Activated gamma-delta T cell treated with anti-CD3 and anti-CD28 coated beads, Interleukin-2, amount 50 U/mL, for 16 hours (primary cell): ENCODE data around the gene OGG1.

Experiments used
- DNase-seq: peaks from one replicate; pipeline ENCODE4 v3.0.0-alpha.2; 2020; ENCODE audit warnings: low read depth

OGG1 gene

DNA sequence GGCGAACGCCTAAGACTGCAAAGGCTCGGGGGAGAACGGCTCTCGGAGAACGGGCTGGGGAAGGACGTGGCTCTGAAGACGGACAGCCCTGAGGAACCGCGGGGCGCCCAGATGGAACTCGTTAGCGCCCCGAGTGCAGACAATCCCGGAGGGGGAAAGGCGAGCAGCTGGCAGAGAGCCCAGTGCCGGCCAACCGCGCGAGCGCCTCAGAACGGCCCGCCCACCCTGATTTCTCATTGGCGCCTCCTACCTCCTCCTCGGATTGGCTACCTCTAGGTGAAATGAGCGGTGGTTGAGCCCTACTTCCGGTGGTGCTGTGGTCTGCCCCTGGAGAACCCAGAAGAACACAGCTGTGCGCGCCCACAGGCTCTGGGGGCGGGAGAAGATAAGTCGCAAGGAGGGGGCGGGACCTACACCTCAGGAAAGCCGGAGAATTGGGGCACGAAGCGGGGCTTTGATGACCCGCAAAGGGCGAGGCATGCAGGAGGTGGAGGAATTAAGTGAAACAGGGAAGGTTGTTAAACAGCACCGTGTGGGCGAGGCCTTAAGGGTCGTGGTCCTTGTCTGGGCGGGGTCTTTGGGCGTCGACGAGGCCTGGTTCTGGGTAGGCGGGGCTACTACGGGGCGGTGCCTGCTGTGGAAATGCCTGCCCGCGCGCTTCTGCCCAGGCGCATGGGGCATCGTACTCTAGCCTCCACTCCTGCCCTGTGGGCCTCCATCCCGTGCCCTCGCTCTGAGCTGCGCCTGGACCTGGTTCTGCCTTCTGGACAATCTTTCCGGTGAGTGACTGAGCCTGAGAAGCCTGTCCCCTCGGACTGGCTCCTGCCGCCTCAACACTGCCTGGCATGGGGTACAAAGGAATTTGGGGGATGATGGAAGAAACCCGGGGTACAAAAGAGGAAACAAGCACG, at the start of gene OGG1:
Gene OGG1, plus strand, starts transcription at position 308 of the 911 bp plus-strand sequence. Its CDS starts 335 bp downstream, at position 643.
- DNase-seq, result peak; percentile 95

- DNase-seq, result no peak
These were observed 49.2 kb upstream of the OGG1 start for GRCh38 chr3:9700536-9700935.

GRCh38 chr3:9701006-9701405, 48.7 kb upstream of the OGG1 start:
- DNase-seq, result no peak

DNA sequence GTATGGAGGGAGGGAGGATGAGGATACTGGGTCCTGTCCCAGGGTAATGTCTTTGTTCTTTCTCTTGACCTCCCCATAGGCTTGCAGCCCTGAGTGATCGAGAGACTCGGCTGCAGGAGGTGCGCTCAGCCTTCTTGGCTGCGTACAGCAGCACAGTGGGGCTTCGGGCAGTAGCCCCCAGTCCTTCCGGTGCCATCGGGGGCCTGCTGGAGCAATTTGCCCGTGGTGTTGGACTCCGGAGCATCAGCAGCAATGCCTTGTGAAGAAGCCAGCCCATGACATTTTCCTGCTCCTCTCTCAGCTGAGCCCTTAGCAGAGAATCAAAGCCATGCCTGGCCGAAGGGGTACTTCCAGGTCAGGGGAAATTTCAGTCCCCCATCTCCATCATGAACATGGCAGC, 48.0 kb upstream of the OGG1 start:
- no peak for DNase-seq

GRCh38 chr3:9703240-9703639, 46.5 kb upstream of the OGG1 start:
- DNase-seq, result no peak

DNA sequence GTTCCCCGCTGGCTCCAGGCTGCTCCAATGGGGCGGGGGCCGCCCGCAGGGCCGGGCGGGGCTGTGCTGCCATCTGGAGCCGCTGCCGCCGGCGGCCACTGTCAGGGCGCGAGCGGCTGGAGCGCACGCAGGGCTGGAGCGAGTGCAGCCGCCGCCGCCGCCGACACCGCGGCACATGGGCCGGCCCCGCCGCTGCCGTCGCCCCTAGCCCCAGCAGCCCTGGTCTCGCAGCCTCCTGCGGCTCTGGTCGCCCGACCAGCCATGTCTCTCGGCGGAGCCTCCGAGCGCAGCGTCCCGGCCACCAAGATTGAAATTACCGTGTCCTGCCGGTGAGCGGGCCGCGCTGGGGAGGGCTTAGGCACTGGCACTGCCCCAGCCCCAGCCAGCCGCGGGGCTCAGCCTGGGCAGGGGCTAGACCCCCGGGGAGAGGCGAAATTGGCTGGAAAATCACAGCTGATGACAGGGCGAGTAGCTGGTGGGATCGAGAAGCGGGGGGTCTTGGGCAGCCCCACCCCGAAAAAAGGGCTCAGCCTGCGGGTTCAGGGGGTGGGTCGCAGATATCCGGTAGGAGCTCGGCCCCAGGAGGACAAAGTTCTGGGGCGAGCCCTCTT, 45.9 kb upstream of the OGG1 start, which contains the start of gene CPNE9:
Gene CPNE9, plus strand, starts transcription at position 98 of the 611 bp plus-strand sequence. Its CDS starts 164 bp downstream, at position 262.
- DNase-seq, result no peak

DNA sequence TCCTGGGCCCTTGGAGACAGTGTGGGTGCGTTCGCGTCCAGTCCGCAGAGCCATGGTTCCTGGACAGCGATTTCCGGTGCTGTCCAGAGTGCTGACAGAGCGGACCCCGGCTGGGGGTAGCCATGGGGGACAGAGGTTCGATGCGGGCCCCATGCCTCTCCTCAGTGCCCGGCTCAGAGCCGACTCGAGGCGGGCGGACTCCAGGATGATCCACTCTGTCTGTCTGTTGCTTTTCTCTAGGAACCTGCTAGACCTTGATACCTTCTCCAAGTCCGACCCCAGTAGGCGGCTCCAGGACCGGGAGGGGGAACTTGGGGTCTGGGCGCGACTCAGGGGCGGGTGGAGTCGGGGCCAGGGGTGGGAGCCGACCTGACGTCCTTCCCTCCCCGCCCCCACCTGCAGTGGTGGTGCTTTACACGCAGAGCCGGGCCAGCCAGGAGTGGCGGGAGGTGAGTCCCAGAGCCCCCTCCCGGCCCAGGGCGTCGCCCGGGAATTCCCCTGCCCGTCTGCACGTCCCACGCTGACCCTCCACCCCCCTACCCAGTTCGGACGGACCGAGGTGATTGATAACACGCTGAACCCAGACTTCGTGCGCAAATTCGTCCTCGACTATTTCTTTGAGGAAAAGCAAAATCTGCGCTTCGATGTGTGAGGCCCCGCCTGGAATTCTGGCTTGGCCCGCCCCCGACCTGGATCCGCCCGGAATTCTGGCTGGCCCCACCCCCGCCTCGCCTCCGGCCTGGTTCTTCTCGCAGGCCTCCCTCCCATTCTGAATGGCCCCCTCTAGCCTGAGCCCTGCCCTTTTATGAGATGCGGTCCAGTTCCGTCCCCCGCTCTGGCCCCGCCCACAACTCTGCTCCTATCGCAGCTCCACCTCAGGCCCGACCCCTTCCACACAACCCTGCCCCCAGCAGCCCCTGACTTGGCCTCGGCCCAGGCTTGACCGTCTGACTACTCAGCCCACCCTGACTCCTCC, 45.1 kb upstream of the OGG1 start:
- no peak for DNase-seq

GRCh38 chr3:9710174-9710739, 39.5 kb upstream of the OGG1 start:
- no peak for DNase-seq

GRCh38 chr3:9712415-9712814, 37.3 kb upstream of the OGG1 start:
- no peak for DNase-seq

- no peak for DNase-seq
These were observed 36.6 kb upstream of the OGG1 start for GRCh38 chr3:9713142-9713541.

- DNase-seq, result no peak
These were observed 34.6 kb upstream of the OGG1 start for GRCh38 chr3:9715136-9715535.

DNA sequence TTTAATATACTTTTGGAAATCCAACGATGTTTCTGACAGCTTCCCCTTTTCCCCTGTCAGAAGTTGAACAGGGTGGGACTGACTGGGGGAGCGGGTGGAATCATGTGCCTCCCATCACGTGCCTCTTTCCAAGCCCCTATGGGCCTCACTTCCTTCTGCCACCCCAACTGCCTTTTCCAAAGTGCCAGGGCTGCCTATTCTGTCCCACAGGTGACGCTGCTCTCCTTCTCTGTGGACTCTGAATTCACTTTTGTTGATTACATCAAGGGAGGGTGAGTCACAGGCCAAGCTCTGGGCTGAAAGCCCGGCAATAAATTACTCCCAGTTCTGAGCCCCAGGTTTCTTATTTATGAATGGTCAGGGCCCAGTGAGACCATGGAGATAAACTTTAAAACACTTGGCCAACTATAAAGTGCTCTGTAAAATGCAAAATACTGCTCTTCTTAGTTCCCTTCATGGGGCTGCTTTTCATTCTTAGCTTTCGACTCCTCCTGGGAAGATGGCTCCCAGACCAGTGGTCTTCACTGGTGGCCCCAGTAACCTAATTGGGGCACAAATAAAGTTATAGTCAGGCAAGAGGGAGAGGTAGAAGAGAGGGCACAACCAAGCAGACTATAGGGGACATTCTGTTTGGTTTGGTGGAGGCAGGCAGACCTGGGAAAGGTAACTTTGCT, 33.9 kb upstream of the OGG1 start:
- no peak for DNase-seq

DNA sequence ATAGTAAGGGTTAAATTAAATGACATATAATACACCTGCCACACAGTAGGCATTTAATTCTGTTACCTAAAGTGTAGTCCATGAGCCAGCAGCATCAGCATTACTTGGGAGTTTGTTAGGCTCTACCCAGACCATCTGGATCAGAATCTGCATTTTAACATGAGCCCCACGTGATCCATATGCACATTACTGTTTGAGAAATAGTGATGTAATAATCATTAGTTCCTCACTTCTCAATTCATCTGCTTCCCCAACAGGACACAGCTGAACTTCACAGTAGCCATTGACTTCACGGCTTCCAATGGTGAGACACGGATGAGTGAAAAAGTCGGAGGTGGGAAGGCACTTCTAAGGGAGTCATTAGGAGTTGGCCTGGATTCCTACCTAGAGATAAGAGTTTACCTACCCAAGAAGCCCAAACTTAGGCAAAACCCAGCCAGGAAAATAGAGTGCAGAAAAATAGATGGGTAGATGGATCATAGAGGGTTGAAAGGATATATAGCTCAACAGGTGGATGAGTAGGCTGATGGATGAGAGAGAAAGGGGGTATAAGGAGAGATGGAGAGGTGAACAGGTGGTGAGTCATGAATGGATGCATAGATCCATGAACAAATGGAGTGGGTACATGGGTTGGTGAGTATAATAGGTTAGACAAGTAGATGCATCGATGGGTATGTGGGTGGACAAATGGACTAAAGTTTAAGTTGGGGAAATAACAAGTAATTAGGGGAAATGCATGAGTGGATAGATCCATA, 32.8 kb upstream of the OGG1 start:
- no peak for DNase-seq

- no peak for DNase-seq
These were observed 32.2 kb upstream of the OGG1 start for GRCh38 chr3:9717563-9717962.

DNA sequence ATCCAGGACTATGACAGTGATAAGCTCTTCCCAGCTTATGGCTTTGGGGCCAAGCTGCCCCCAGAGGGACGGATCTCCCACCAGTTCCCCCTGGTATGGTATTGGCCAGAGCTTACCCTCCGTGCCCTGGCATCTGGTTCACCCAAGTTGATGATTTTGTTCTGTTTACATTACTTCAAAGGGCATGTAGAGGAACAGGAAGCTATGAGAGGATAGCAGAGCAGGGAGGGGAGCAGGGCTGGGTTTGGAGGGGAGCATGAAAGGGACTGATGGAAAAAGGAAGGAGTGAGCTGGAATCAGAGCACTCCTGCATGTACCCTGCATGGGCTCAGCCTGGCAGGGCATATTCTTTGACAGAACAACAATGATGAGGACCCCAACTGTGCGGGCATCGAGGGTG, 31.6 kb upstream of the OGG1 start:
- no peak for DNase-seq

- DNase-seq, result no peak
These were observed 28.6 kb upstream of the OGG1 start for GRCh38 chr3:9721015-9721699.

DNA sequence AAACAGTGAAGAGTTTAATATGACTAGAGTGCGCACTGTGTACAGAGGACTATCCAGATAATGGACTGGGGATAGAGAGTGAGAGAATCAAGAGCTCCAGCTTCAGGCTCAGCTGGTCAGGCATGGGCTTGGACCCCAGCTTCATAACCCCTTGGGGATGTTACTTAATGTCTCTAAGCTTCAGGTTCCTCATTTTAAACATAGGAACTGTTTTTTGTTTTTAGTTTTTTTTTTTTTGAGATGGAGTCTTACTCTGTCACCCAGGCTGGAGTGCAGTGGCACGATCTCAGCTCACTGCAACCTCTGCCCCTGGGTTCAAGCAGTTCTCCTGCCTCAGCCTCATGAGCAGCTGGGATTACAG, 28.1 kb upstream of the OGG1 start:
- no peak for DNase-seq

DNA sequence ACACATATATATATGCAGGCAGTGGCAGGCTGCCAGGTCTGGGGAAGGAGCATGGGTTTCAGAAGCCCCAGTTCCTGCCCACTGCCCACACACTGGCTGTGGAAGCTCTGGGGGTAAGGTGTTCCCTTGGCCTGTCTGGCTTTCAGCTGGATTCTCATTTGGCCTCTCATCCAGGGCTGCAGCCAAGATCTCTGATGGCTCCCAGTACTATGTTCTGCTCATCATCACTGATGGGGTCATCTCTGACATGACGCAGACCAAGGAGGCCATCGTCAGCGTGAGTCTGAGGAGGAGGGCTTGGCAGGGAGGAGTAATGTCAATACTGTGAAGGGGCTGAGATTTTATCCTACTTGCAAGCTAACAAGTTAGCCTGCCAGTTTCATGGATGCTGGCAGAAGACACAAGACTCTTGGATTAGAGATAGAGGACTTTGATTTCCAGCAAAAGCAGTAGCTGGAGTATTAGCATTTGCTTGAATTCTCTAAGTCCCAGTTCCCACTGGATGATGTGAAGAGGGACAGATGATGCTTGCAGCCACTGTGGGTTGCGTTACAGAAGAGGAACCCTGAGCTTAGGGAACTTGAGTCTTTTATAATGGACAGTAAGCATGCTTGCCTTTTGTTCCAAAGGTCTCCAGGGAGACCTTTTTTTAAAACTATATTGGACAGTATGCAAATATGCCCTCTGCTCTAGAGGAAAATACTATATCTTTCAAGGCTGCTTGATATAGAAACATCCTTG, 23.8 kb upstream of the OGG1 start:
- DNase-seq, result no peak

DNA sequence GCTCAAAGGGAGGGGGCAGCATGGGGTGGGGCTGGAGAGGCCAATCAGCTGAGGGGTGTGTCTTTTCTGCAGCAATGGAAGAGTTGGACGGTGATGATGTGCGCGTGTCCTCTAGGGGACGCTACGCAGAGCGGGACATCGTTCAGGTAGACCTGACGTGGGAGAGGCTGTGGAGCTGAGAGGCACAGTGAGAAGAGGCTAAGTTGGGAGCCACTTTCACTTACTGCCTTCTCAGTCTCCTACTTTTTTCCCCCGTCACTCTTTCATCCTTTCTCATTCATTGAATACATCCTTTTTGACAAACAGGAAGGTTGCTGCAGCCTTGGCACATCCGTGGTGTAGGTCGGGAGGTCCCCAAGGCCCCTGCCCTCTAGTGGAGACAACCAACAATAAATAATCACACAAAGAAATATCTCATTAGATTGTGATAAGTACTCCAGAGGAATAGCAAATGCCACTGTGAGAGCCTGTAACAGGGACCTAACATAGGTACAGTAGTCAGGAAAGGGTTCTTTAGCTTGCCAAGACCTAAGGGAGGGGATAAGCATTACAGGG, 22.6 kb upstream of the OGG1 start:
- DNase-seq, result no peak
